ENCODE data around the gene ACTN1. TPM values are rescaled to one million over a fixed set of nuclear protein-coding genes. Genes with fewer than 3 reads are reported as not detected.

ACTN1 gene
- polyA plus RNA-seq, 1 of the 3 experiments (the other 2 are of a cell fraction), result 319 TPM

DNA sequence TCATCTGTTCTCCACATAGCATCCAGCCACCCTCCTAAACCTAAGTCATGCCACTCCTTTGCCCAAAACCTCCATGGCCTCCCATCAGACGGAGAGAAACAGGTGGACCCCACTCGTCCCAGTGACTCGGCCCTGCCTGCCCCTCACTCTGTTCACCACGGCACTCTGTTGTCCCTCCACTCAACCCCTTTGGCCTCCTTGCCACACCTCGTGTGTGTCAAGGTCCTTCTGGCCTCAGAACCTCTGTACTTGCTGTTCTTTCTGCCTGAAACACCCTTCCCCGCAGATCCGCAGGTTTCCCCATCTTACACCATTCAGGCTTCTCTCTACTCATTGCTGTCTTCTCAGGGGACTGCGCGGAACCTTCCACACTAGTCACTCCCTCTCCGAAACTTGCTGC, 24.5 kb upstream of the ACTN1 start:
- no peaks in the 10 kb centered on the region for H4K20me1 ChIP-seq (ENCODE audit: insufficient read depth)
- H3K27me3 ChIP-seq (ENCODE audit: insufficient read depth), result no peaks in the 10 kb centered on the region
- no peaks in the 10 kb centered on the region for H3K9me2 ChIP-seq
- no peaks in the 10 kb centered on the region for H3K79me2 ChIP-seq (ENCODE audit: insufficient read depth)
- H3K27ac ChIP-seq (ENCODE audit: low read depth in 2 of 2, low read length in 1 of 2), result no peak overlapping the region
- ChIA-PET CTCF (no interaction called here), POLR2A (no interaction called here)
- peaks cover 18% of the 10 kb centered on the region for H3F3A ChIP-seq (replicated peaks; ENCODE audit: insufficient read depth)
- no peak overlapping the region for H3K9ac ChIP-seq
- DNase-seq, result no peak
- H2AFZ ChIP-seq (ENCODE audit: low read depth), result no peak overlapping the region
- WGBS (ENCODE audit: low lambda C conversion rate), result 80% methylated on average over 10 of the region's 10 CpGs
- no peaks in the 10 kb centered on the region for H3K9me3 ChIP-seq
- no peak overlapping the region for H3K4me2 ChIP-seq
- H3K4me1 ChIP-seq (ENCODE audit: control insufficient read depth in 1 of 2, insufficient read depth in 2 of 2, low read depth in 1 of 2, low read length in 1 of 2), result peaks cover 12 to 20% of the 10 kb centered on the region in 2 experiments; a peak in 3 of 4 replicates
- no peak overlapping the region for H3K4me3 ChIP-seq (ENCODE audit: low read depth in 2 of 2, low read length in 1 of 2)
- no peaks in the 10 kb centered on the region for H3K36me3 ChIP-seq (replicated peaks in 1 of 2; ENCODE audit: control insufficient read depth in 1 of 2, insufficient read depth in 2 of 2, low read length in 1 of 2)
- TF ChIP-seq ZBTB33 (IDR thresholded peaks at IDR 0.05; ENCODE audit: borderline replicate concordance, low read depth) (no peak), GABPA (IDR thresholded peaks at IDR 0.05; ENCODE audit: low read depth) (no peak), JUND (IDR thresholded peaks at IDR 0.05) (no peak), EZH2phosphoT487 (IDR thresholded peaks at IDR 0.05; ENCODE audit: borderline replicate concordance, low read depth) (no peak), IRF3 (IDR thresholded peaks at IDR 0.05; ENCODE audit: low read depth, low read length) (no peak), RAD21 (IDR thresholded peaks at IDR 0.05; ENCODE audit: low read length) (no peak), RXRA (IDR thresholded peaks at IDR 0.05; ENCODE audit: borderline replicate concordance, low read depth) (no peak), FOXM1 (IDR thresholded peaks at IDR 0.05; ENCODE audit: low read depth) (no peak), SIN3A (IDR thresholded peaks at IDR 0.05; ENCODE audit: borderline replicate concordance, low read depth, low read length) (no peak), TCF12 (IDR thresholded peaks at IDR 0.05) (no peak), EP300 (IDR thresholded peaks at IDR 0.05; ENCODE audit: borderline replicate concordance in 1 of 2, low read depth in 1 of 2, low read length in 1 of 2) (no peak), USF2 (IDR thresholded peaks at IDR 0.05; ENCODE audit: borderline replicate concordance, low read depth, low read length) (no peak), TAF1 (IDR thresholded peaks at IDR 0.05; ENCODE audit: borderline replicate concordance, low read depth, low read length) (no peak), MEF2A (IDR thresholded peaks at IDR 0.05; ENCODE audit: borderline replicate concordance, low read depth) (no peak), RFX5 (IDR thresholded peaks at IDR 0.05; ENCODE audit: low read length) (no peak), YY1 (IDR thresholded peaks at IDR 0.05; ENCODE audit: low read depth) (no peak)
- TF ChIP-seq, protein P1, sequence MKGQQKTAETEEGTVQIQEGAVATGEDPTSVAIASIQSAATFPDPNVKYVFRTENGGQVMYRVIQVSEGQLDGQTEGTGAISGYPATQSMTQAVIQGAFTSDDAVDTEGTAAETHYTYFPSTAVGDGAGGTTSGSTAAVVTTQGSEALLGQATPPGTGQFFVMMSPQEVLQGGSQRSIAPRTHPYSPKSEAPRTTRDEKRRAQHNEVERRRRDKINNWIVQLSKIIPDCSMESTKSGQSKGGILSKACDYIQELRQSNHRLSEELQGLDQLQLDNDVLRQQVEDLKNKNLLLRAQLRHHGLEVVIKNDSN (IDR thresholded peaks at IDR 0.05; ENCODE audit: borderline replicate concordance, low read depth), result no peak
- TF ChIP-seq, protein P2, sequence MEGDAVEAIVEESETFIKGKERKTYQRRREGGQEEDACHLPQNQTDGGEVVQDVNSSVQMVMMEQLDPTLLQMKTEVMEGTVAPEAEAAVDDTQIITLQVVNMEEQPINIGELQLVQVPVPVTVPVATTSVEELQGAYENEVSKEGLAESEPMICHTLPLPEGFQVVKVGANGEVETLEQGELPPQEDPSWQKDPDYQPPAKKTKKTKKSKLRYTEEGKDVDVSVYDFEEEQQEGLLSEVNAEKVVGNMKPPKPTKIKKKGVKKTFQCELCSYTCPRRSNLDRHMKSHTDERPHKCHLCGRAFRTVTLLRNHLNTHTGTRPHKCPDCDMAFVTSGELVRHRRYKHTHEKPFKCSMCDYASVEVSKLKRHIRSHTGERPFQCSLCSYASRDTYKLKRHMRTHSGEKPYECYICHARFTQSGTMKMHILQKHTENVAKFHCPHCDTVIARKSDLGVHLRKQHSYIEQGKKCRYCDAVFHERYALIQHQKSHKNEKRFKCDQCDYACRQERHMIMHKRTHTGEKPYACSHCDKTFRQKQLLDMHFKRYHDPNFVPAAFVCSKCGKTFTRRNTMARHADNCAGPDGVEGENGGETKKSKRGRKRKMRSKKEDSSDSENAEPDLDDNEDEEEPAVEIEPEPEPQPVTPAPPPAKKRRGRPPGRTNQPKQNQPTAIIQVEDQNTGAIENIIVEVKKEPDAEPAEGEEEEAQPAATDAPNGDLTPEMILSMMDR (IDR thresholded peaks at IDR 0.05), result no peak
